ENCODE results near the gene PRR9.

PRR9 gene

DNA sequence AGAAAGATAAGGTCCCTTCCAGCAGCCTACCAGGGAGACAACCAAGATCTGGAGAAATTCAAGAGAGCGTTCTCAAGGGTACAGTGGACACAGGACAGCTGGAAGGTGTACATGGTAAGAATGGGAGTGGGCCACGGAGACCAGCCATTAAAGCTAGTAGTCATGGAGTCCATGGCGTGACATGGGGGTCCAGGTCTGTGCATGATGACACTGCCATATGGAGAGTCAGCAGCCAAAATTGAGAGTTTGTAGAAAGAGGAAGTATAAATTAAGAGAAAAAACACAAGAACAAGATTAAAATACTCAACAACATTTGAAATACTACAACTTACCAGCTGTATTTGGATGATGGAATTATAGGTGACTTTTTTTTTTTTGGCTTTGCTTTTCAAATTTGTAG lies 34.2 kb downstream of the PRR9 start:
- H3K27me3 ChIP-seq (replicated peaks): no peaks in the 10 kb centered on the region
- no peak for TF ChIP-seq CTCF (IDR thresholded peaks at IDR 0.05; ENCODE audit: low read depth, low read length, missing control alignments)
- H3K36me3 ChIP-seq (replicated peaks): no peaks in the 10 kb centered on the region
- in situ Hi-C loops (cut with HindIII; ENCODE audit: low pct_ligation_motif_present, low sequenced_read_pairs): no loop called here
- DNase-seq: no peak
- H3K4me3 ChIP-seq (ENCODE audit: low read depth, low read length): no peak overlapping the region
- H3K27ac ChIP-seq: no peak overlapping the region

DNA sequence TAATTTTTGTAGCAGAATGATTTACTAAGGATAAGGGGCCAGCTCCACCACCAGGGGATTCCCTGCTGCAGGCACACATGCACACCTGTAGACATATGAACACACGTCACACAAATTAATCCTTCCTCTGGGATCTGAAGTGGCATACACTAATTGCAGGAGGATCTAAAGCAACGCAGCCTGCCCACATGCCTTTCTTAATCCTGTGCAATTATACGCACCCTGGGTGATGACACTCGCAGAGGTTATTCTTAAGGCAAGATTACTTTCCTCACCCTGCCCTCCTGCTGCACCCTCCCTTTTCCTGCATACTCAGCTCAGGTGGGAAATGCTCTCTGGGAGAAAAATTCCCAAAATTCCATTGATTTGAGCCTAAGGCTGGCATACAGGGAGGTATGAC lies 34.6 kb downstream of the PRR9 start:
- no peak for TF ChIP-seq CTCF (IDR thresholded peaks at IDR 0.05; ENCODE audit: low read depth, low read length, missing control alignments)
- in situ Hi-C loops (cut with HindIII; ENCODE audit: low pct_ligation_motif_present, low sequenced_read_pairs): no loop called here
- Histone ChIP-seq H3K36me3 (replicated peaks) (no peaks in the 10 kb centered on the region), H3K27me3 (replicated peaks) (no peaks in the 10 kb centered on the region), H3K4me3 (ENCODE audit: low read depth, low read length) (no peak overlapping the region), H3K27ac (no peak overlapping the region)
- no peak for DNase-seq

GRCh38 chr1:153253076-153253475 lies 35.7 kb downstream of the PRR9 start:
- in situ Hi-C loops (cut with HindIII; ENCODE audit: low pct_ligation_motif_present, low sequenced_read_pairs): no loop called here
- H3K27me3 ChIP-seq (replicated peaks): no peaks in the 10 kb centered on the region
- no peak for TF ChIP-seq CTCF (IDR thresholded peaks at IDR 0.05; ENCODE audit: low read depth, low read length, missing control alignments)
- no peak overlapping the region for H3K4me3 ChIP-seq (ENCODE audit: low read depth, low read length)
- no peak for DNase-seq
- H3K27ac ChIP-seq: no peak overlapping the region
- no peaks in the 10 kb centered on the region for H3K36me3 ChIP-seq (replicated peaks)

- Histone ChIP-seq H3K36me3 (replicated peaks) (no peaks in the 10 kb centered on the region), H3K27ac (no peak overlapping the region), H3K27me3 (replicated peaks) (no peaks in the 10 kb centered on the region), H3K4me3 (ENCODE audit: low read depth, low read length) (no peak overlapping the region)
- no peak for TF ChIP-seq CTCF (IDR thresholded peaks at IDR 0.05; ENCODE audit: low read depth, low read length, missing control alignments)
- no peak for DNase-seq
- in situ Hi-C loops (cut with HindIII; ENCODE audit: low pct_ligation_motif_present, low sequenced_read_pairs): no loop called here
These were observed 36.3 kb downstream of the PRR9 start for GRCh38 chr1:153253693-153254092.

DNA sequence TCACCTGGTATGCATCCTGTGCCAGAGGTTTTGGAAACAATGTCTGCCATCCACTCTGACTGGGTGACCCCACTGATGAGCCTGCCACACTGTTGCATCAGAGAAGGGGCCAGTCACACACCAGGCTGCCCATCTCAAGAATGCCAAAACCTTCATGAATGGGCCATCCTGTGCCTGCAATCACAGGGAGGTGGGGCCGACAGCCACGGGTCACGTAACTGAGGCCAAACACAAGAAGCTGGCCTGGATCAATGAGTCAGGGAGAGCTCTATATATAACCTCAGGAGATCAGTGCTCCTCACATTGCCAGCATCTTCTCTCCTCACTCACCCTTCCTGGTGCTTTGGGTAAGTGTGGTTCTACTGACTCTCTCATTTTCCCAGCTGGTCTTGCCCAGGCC lies 42.0 kb downstream of the PRR9 start, which contains the start of gene LORICRIN:
TSS of gene LORICRIN (plus strand) at position 301 of the 400 bp plus-strand sequence. CDS start 1,263 bp downstream, outside the sequence.
- Histone ChIP-seq H3K27me3 (replicated peaks) (peaks cover 34% of the 10 kb centered on the region), H3K36me3 (replicated peaks) (no peaks in the 10 kb centered on the region), H3K27ac (no peak within 1 kb of the TSS), H3K4me3 (ENCODE audit: low read depth, low read length) (no peak within 1 kb of the TSS)
- in situ Hi-C loops (cut with HindIII; ENCODE audit: low pct_ligation_motif_present, low sequenced_read_pairs): no loop called here
- TF ChIP-seq CTCF (IDR thresholded peaks at IDR 0.05; ENCODE audit: low read depth, low read length, missing control alignments): no peak
- DNase-seq: no peak

GRCh38 chr1:153260585-153261280 lies 43.3 kb downstream of the PRR9 start:
- no peak for TF ChIP-seq CTCF (IDR thresholded peaks at IDR 0.05; ENCODE audit: low read depth, low read length, missing control alignments)
- H3K27me3 ChIP-seq (replicated peaks): peaks cover 34% of the 10 kb centered on the region
- in situ Hi-C loops (cut with HindIII; ENCODE audit: low pct_ligation_motif_present, low sequenced_read_pairs): no loop called here

More at GRCh38 chr1:153260585-153261280, 43.3 kb downstream of the PRR9 start:
- no peak overlapping the region for H3K27ac ChIP-seq
- H3K4me3 ChIP-seq (ENCODE audit: low read depth, low read length): no peak overlapping the region
- no peaks in the 10 kb centered on the region for H3K36me3 ChIP-seq (replicated peaks)
- DNase-seq: no peak
